Common myeloid progenitor, CD34-positive (primary cell): ENCODE data around the gene UCHL5.

ENCODE experiments used
- CTCF ChIA-PET: fragments of 350-600 bp; sonication (Branson Sonifier 250); formaldehyde crosslinking; loops from one replicate; lab custom pipeline; 2021; ENCODE audit warnings: antibody characterized with exemption; lab: Charles Lee
- POLR2A ChIA-PET: fragments of 350-600 bp; sonication (Branson Sonifier 250); formaldehyde crosslinking; loops from one replicate; lab custom pipeline; 2021; ENCODE audit warnings: antibody characterized with exemption; lab: Charles Lee
- DNase-seq, 3 donors: peaks; one replicate each; pipeline versions ENCODE4 v3.0.0 to v3.0.0-alpha.2; 2013
- H3K27ac ChIP-seq, 2 experiments: 1 replicate in 1 of 2; 2 replicates in 1 of 2; pipeline ENCODE4 v1.7.0; 2013; ENCODE audit warnings: inconsistent platforms in 2 of 2, low read length in 2 of 2, mild to moderate bottlenecking in 2 of 2, low read depth in 1 of 2, moderate library complexity in 1 of 2; ENCODE audit not compliant: severe bottlenecking in 2 of 2, insufficient read depth in 1 of 2, poor library complexity in 1 of 2
- H3K27me3 ChIP-seq, 5 experiments: replicated peaks in 2 of 5; 1 replicate in 3 of 5; 2 replicates in 2 of 5; pipeline versions ENCODE4 v1.6.1 to v1.7.0; 2013; ENCODE audit warnings: low read length in 4 of 5, mild to moderate bottlenecking in 2 of 5, moderate library complexity in 2 of 5, inconsistent platforms in 1 of 5; ENCODE audit not compliant: insufficient read depth in 5 of 5, control insufficient read depth in 4 of 5
- H3K36me3 ChIP-seq, 4 experiments: 1 replicate in 2 of 4; 2 replicates in 2 of 4; pipeline versions ENCODE4 v1.6.1 to v1.7.0; 2013; ENCODE audit warnings: low read length in 3 of 4, control low read depth in 1 of 4, mild to moderate bottlenecking in 1 of 4; ENCODE audit not compliant: control insufficient read depth in 4 of 4, insufficient read depth in 4 of 4
- H3K4me1 ChIP-seq, 4 experiments: 1 replicate in 3 of 4; 2 replicates in 1 of 4; pipeline versions ENCODE4 v1.6.1 to v1.7.1; 2013; ENCODE audit warnings: low read length in 3 of 4, mild to moderate bottlenecking in 3 of 4, control low read depth in 1 of 4, inconsistent platforms in 1 of 4, moderate library complexity in 1 of 4; ENCODE audit not compliant: control insufficient read depth in 4 of 4, insufficient read depth in 4 of 4; ENCODE audit errors: control extremely low read depth in 1 of 4
- H3K4me3 ChIP-seq, 7 experiments: 1 replicate in 4 of 7; 2 replicates in 3 of 7; pipeline versions ENCODE4 v1.5.1 to v1.7.0; 2013; ENCODE audit warnings: mild to moderate bottlenecking in 7 of 7, low read length in 6 of 7, moderate library complexity in 6 of 7, inconsistent platforms in 2 of 7, low read depth in 2 of 7, control low read depth in 1 of 7; ENCODE audit not compliant: insufficient read depth in 4 of 7, control insufficient read depth in 1 of 7; ENCODE audit errors: extremely low read depth in 1 of 7
- H3K9me3 ChIP-seq, 5 experiments: 1 replicate in 4 of 5; 2 replicates in 1 of 5; pipeline versions ENCODE4 v1.6.1 to v1.7.1; 2013; ENCODE audit warnings: low read length in 4 of 5, mild to moderate bottlenecking in 2 of 5, inconsistent platforms in 1 of 5, low read depth in 1 of 5, moderate library complexity in 1 of 5; ENCODE audit not compliant: control insufficient read depth in 4 of 5, insufficient read depth in 2 of 5; ENCODE audit errors: control extremely low read depth in 1 of 5
- WGBS: methylation state at CpG from one replicate; pipeline ENCODE4 v1.1.5; 2013; ENCODE audit not compliant: insufficient coverage; 5-methylcytosine and 5-hydroxymethylcytosine counted together

The UCHL5 gene

GRCh38 chr1:192973988-192974387, 85.2 kb downstream of the UCHL5 start:
- Histone ChIP-seq H3K27me3 (no peaks in the 10 kb centered on the region), H3K4me1 (no peaks in the 10 kb centered on the region), H3K9me3 (no peaks in the 10 kb centered on the region), H3K4me3 (no peak overlapping the region), H3K36me3 (no peaks in the 10 kb centered on the region), H3K27ac (no peak overlapping the region)
- DNase-seq = no peak
- POLR2A ChIA-PET = no interaction called here
- CTCF ChIA-PET = no interaction called here
- 100% methylated on average over 1 of the region's 2 CpGs for WGBS

GRCh38 chr1:192973202-192973601, 86.0 kb downstream of the UCHL5 start:
- ChIA-PET POLR2A (no interaction called here), CTCF (no interaction called here)
- Histone ChIP-seq H3K36me3 (no peaks in the 10 kb centered on the region), H3K4me1 (no peaks in the 10 kb centered on the region), H3K27ac (no peak overlapping the region), H3K4me3 (no peak overlapping the region), H3K9me3 (no peaks in the 10 kb centered on the region), H3K27me3 (no peaks in the 10 kb centered on the region)
- no peak for DNase-seq
- WGBS = 100% methylated on average over 1 of the region's 1 CpG

DNA sequence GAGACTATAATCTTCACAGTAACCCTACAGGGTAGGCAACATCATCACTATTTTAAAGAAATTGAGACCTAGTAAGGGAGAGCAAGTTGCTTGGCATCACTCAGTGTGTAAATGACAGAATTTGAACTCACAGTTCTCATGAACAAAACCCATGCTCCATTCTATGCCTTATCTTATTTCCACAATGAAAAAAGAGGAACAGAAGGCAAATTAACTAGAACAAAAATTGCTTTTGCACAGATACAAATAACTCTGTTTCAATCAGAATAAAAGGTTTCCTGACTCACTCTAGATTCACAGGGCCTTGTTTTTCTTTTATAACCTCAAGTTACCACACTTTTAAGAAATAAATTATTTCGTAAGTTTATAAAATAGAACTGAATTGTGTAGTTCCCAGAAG, 90.1 kb downstream of the UCHL5 start:
- no CpG with 5 or more reads among the region's 1 CpG for WGBS
- H3K27ac ChIP-seq = no peak overlapping the region
- H3K4me3 ChIP-seq = no peak overlapping the region
- no peaks in the 10 kb centered on the region for H3K36me3 ChIP-seq
- ChIA-PET POLR2A (no interaction called here), CTCF (no interaction called here)
- peaks cover 0 to 4% (median 0%) of the 10 kb centered on the region in 4 experiments for H3K4me1 ChIP-seq
- H3K9me3 ChIP-seq = peaks cover 0 to 1% (median 0%) of the 10 kb centered on the region in 5 experiments
- no peaks in the 10 kb centered on the region for H3K27me3 ChIP-seq
- DNase-seq = peak in 1 of 3 donors; percentile 4

DNA sequence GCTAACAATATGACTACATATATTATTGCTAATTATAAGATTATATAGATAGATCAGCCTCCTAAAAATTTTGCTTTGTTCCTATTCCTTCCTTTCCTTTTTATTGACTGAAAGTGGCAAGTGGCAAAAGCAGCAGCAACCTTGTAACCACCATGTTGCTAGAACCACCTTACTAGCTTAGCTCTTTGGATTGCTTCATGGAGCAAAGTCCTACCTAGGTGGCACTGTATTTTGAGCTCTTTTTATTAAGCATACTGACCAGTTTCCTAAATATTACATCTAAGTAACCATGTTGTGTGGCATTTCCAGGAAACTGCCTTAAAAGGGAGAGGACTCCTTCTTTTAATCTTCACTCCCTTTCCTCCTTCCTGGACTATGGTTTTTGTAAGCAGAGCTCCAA, 90.8 kb downstream of the UCHL5 start:
- CTCF ChIA-PET = no interaction called here
- Histone ChIP-seq H3K4me1 (peaks cover 0 to 4% (median 0%) of the 10 kb centered on the region in 4 experiments), H3K36me3 (no peaks in the 10 kb centered on the region), H3K27me3 (no peaks in the 10 kb centered on the region), H3K9me3 (peaks cover 0 to 1% (median 0%) of the 10 kb centered on the region in 5 experiments), H3K4me3 (no peak overlapping the region), H3K27ac (no peak overlapping the region)
- DNase-seq = no peak
- POLR2A ChIA-PET = no interaction called here

DNA sequence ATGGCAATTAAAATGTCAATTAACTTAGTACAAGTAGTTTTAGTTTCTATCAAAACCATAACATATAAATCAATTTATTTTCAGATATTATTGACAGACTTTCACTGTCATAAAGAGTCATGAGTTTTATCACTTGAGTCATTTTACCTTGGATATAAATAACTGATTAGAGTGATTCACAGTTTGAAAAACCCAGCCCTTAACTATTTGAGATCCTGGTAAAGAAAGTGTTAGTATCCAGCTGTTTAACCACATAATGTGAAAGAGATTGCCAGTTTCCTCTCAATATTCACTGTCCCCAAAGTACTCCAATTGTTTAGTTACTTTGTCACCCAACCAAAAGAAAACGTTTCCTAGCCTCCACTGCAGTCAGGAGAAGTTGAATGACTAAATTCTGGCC, 91.3 kb downstream of the UCHL5 start:
- Histone ChIP-seq H3K4me1 (peaks cover 0 to 4% (median 0%) of the 10 kb centered on the region in 4 experiments), H3K36me3 (no peaks in the 10 kb centered on the region), H3K4me3 (no peak overlapping the region), H3K27me3 (no peaks in the 10 kb centered on the region), H3K9me3 (peaks cover 0 to 1% (median 0%) of the 10 kb centered on the region in 5 experiments), H3K27ac (no peak overlapping the region)
- no CpG with 5 or more reads among the region's 1 CpG for WGBS
- ChIA-PET CTCF (no interaction called here), POLR2A (no interaction called here)
- DNase-seq = peak in 1 of 3 donors; percentile 3

GRCh38 chr1:192967211-192967877, 91.8 kb downstream of the UCHL5 start:
- H3K9me3 ChIP-seq = peaks cover 0 to 1% (median 0%) of the 10 kb centered on the region in 5 experiments
- POLR2A ChIA-PET = no interaction called here
- no peak overlapping the region for H3K27ac ChIP-seq
- 83% methylated on average over 1 of the region's 2 CpGs for WGBS
- peaks cover 0 to 4% (median 0%) of the 10 kb centered on the region in 4 experiments for H3K4me1 ChIP-seq
- H3K36me3 ChIP-seq = no peaks in the 10 kb centered on the region
- no peaks in the 10 kb centered on the region for H3K27me3 ChIP-seq
- no peak overlapping the region for H3K4me3 ChIP-seq
- no peak for DNase-seq
- CTCF ChIA-PET = no interaction called here

- Histone ChIP-seq H3K9me3 (peaks cover 0 to 1% (median 0%) of the 10 kb centered on the region in 5 experiments), H3K4me1 (peaks cover 0 to 4% (median 0%) of the 10 kb centered on the region in 4 experiments), H3K36me3 (no peaks in the 10 kb centered on the region), H3K27ac (no peak overlapping the region), H3K4me3 (no peak overlapping the region), H3K27me3 (no peaks in the 10 kb centered on the region)
- DNase-seq = no peak
- POLR2A ChIA-PET = no interaction called here
- WGBS = 100% methylated on average over 2 of the region's 2 CpGs
- CTCF ChIA-PET = no interaction called here
Observed at GRCh38 chr1:192966073-192966472, 93.1 kb downstream of the UCHL5 start.
